Measurements from ENCODE around the gene THOC1. TPM values are rescaled to one million over a fixed set of nuclear protein-coding genes. Genes with fewer than 3 reads are reported as not detected.

THOC1 gene
- total and polyA plus RNA-seq, 2 of the 4 experiments (the other 2 are of a cell fraction), result 13.3 to 15.8 TPM

DNA sequence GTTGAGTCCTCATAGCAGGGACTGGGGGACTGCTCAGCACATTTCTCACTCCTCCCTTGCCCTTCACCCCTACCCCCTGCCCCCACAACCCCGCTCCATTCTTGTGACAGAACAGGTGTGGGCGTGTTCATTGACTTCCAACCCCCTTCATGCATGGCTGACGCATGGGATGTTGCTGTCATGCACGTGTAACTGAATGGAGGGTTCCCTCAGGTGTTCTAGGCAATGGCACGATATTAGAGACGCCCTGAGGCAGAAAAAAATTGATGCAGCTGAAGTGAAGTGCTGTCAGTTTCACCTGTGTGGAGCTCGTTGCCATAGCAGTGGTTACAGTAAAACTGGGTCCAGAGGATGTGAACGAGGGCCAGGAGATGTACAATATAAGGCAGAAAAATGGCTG lies 6.5 kb upstream of the THOC1 start:
- in situ Hi-C loops (cut with MboI; ENCODE audit: low sequenced_read_pairs), result loop anchor here (10.0 kb wide), 1 partner anchor 560 kb away; no protein-coding TSS in a partner anchor
- H2BK5ac ChIP-seq (ENCODE audit: low read depth, low read length, poor library complexity, severe bottlenecking), result no peak overlapping the region

More for the DNA sequence above, 6.5 kb upstream of the THOC1 start:
- TF ChIP-seq MAZ (IDR thresholded peaks at IDR 0.05; ENCODE audit: borderline replicate concordance, low read depth, low read length) (no peak), MAFK (IDR thresholded peaks at IDR 0.05; ENCODE audit: low read depth, low read length) (no peak), MXI1 (IDR thresholded peaks at IDR 0.05; ENCODE audit: borderline replicate concordance, low read depth, low read length) (no peak), SMC3 (IDR thresholded peaks at IDR 0.05; ENCODE audit: low read depth, low read length) (no peak), POLR2A (IDR thresholded peaks at IDR 0.05; ENCODE audit: low read depth, low read length) (no peak), FOS (IDR thresholded peaks at IDR 0.05; ENCODE audit: low read depth, low read length) (no peak), CEBPB (IDR thresholded peaks at IDR 0.05; ENCODE audit: low read depth, low read length) (no peak), RCOR1 (IDR thresholded peaks at IDR 0.05; ENCODE audit: insufficient replicate concordance, low read length) (no peak), NFE2L2 (IDR thresholded peaks at IDR 0.05; ENCODE audit: low read depth, low read length) (no peak), BHLHE40 (IDR thresholded peaks at IDR 0.05; ENCODE audit: low read depth, low read length) (no peak)
- TF ChIP-seq, protein P1, sequence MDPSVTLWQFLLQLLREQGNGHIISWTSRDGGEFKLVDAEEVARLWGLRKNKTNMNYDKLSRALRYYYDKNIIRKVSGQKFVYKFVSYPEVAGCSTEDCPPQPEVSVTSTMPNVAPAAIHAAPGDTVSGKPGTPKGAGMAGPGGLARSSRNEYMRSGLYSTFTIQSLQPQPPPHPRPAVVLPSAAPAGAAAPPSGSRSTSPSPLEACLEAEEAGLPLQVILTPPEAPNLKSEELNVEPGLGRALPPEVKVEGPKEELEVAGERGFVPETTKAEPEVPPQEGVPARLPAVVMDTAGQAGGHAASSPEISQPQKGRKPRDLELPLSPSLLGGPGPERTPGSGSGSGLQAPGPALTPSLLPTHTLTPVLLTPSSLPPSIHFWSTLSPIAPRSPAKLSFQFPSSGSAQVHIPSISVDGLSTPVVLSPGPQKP (IDR thresholded peaks at IDR 0.05; ENCODE audit: borderline replicate concordance, low read depth, low read length), result no peak
- TF ChIP-seq, protein P2, sequence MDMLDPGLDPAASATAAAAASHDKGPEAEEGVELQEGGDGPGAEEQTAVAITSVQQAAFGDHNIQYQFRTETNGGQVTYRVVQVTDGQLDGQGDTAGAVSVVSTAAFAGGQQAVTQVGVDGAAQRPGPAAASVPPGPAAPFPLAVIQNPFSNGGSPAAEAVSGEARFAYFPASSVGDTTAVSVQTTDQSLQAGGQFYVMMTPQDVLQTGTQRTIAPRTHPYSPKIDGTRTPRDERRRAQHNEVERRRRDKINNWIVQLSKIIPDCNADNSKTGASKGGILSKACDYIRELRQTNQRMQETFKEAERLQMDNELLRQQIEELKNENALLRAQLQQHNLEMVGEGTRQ (IDR thresholded peaks at IDR 0.05; ENCODE audit: low read depth, low read length), result no peak
- TF ChIP-seq, protein P3, sequence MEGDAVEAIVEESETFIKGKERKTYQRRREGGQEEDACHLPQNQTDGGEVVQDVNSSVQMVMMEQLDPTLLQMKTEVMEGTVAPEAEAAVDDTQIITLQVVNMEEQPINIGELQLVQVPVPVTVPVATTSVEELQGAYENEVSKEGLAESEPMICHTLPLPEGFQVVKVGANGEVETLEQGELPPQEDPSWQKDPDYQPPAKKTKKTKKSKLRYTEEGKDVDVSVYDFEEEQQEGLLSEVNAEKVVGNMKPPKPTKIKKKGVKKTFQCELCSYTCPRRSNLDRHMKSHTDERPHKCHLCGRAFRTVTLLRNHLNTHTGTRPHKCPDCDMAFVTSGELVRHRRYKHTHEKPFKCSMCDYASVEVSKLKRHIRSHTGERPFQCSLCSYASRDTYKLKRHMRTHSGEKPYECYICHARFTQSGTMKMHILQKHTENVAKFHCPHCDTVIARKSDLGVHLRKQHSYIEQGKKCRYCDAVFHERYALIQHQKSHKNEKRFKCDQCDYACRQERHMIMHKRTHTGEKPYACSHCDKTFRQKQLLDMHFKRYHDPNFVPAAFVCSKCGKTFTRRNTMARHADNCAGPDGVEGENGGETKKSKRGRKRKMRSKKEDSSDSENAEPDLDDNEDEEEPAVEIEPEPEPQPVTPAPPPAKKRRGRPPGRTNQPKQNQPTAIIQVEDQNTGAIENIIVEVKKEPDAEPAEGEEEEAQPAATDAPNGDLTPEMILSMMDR (conservative IDR thresholded peaks at IDR 0.05; ENCODE audit: low read depth, low read length), result no peak
- Histone ChIP-seq H2BK120ac (ENCODE audit: low read depth, low read length) (no peak overlapping the region), H2BK20ac (ENCODE audit: low read depth, low read length) (no peak overlapping the region), H3K9me1 (ENCODE audit: insufficient read depth, low read length) (no peaks in the 10 kb centered on the region), H3K4me3 (ENCODE audit: insufficient read depth, low read depth, low read length) (no peak overlapping the region), H3K27me3 (ENCODE audit: control insufficient read depth, insufficient read depth, low read length) (no peaks in the 10 kb centered on the region), H4K20me1 (ENCODE audit: insufficient read depth, low read length) (no peaks in the 10 kb centered on the region), H3K56ac (ENCODE audit: extremely low read depth, insufficient read depth, low read length) (no peak overlapping the region), H2BK15ac (ENCODE audit: low read depth, low read length) (no peak overlapping the region), H3K4me1 (ENCODE audit: control insufficient read depth, insufficient read depth, low read length) (no peaks in the 10 kb centered on the region), H3K27ac (ENCODE audit: insufficient read depth, low read length) (no peak overlapping the region), H3K79me1 (ENCODE audit: low read depth in 1 of 2, low read length in 2 of 2) (0 out of 4 replicates have a peak, but pooled peaks cover 0 to under 1% of the 10 kb centered on the region in 2 experiments), H3K36me3 (ENCODE audit: control insufficient read depth, insufficient read depth, low read length) (no peaks in the 10 kb centered on the region), H4K8ac (ENCODE audit: low read depth in 2 of 2, low read length in 2 of 2) (no peak overlapping the region), H3K9ac (ENCODE audit: low read depth, low read length) (no peak overlapping the region), H3K9me3 (ENCODE audit: control insufficient read depth, insufficient read depth, low read length) (peaks cover 5% of the 10 kb centered on the region; the same call in 1 of the 2 replicates), H4K5ac (ENCODE audit: low read depth, low read length) (no peak overlapping the region), H3K23ac (ENCODE audit: low read depth, low read length) (no peak overlapping the region), H3K4me2 (ENCODE audit: low read depth, low read length) (no peak overlapping the region), H2AK9ac (replicated peaks; ENCODE audit: low read depth, low read length, poor library complexity) (no peak overlapping the region), H3K4ac (ENCODE audit: low read depth, low read length) (no peak overlapping the region), H2AFZ (replicated peaks; ENCODE audit: low read length, poor library complexity) (no peak overlapping the region), H4K91ac (ENCODE audit: insufficient read depth, low read depth, low read length) (no peak overlapping the region), H2AK5ac (ENCODE audit: low read depth, low read length) (no peak overlapping the region), H3K14ac (replicated peaks; ENCODE audit: low read depth, low read length) (no peak overlapping the region), H3K18ac (ENCODE audit: low read depth, low read length) (no peak overlapping the region)
- no CpG with 5 or more reads among the region's 8 CpGs for WGBS, 2 experiments (ENCODE audit: extremely low coverage in 2 of 2, insufficient read length in 1 of 2)
- ATAC-seq (ENCODE audit: low read depth) (no peak), DNase-seq (no peak)
- ChIA-PET POLR2A (ENCODE audit: unreplicated experiment) (no interaction called here), CTCF (no interaction called here)
- no TSS peak for BruUV-seq (replicated peaks)
- dilution Hi-C loops (cut with HindIII; ENCODE audit: low sequenced_read_pairs, unreplicated experiment) (no loop called here), intact Hi-C loops (cut with micrococcal nuclease) (no loop called here)
